ENCODE data around the gene DDX41.
A peak's percentile ranks its signal among the peaks of the same experiment; 100 is the strongest.
"Not testable (repeated sequence)": the region's sequence is repeated elsewhere in the genome, so short reads cannot be mapped to it uniquely, and the experiment has no call there.

Gene DDX41

GRCh38 chr5:177516601-177517568, at the start of gene DDX41:
TSS of gene DDX41 (minus strand) at chr5:177516961. CDS start at chr5:177516945, 16 bp downstream.
- DNase-seq (ENCODE audit: low spot score), result peak; percentile 99

DNA sequence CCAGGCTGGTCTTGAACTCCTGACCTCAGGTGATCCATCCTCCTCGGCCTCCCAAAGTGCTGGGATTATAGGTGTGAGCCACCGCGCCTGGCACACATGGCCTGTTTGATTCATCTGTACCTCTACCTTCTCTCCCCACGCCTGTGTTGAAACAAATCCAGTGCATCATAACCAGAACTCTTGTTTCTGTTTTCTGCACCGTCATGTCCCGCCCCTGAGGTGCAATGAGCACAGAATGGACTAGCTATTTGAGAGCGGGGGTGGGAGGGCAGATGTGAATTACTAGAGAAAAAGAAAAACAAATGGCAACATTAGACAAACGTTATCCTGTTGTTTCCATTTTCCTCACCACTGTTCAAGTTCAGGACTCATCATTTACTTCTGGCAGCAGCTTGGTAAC, 48.3 kb upstream of the DDX41 start:
- DNase-seq (ENCODE audit: low spot score), result no peak

- not testable (repeated sequence) for DNase-seq (ENCODE audit: low spot score)
Observed at GRCh38 chr5:177559446-177559941, 42.7 kb upstream of the DDX41 start.

- no peak for DNase-seq (ENCODE audit: low spot score)
Observed at GRCh38 chr5:177557796-177558195, 41.0 kb upstream of the DDX41 start.

DNA sequence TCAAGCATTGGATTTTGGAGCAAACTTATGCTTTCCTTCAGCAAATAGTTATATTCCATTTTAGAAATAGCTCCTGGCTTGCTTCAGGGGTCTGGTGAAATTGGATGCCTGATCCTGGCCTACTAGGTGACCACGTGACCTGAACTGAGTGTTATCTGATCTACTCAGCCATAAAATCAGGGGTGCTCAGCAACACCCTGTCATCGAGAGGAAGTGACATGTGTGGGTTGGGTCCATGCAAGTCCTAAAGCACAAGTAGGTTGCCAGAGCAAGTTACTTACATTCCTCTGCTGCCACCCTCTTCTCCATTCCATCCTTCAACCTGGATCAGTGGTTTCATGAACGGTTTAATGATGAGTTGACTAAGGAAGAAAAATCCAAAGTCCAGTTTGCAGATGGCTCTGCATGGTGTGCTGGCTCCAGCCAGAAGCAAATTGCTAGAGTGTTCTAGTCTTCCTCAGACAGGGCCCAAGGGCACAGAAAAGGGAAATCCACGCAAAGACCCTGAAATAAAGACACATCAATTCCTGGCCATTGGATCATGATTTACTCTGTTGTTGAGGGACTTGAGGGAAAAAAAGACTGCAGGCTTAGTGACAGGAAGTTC, 40.4 kb upstream of the DDX41 start:
- peak; percentile 39 for DNase-seq (ENCODE audit: low spot score)

GRCh38 chr5:177555665-177556064, 38.9 kb upstream of the DDX41 start:
- DNase-seq (ENCODE audit: low spot score), result no peak

GRCh38 chr5:177555228-177555627, 38.5 kb upstream of the DDX41 start:
- DNase-seq (ENCODE audit: low spot score), result no peak

DNA sequence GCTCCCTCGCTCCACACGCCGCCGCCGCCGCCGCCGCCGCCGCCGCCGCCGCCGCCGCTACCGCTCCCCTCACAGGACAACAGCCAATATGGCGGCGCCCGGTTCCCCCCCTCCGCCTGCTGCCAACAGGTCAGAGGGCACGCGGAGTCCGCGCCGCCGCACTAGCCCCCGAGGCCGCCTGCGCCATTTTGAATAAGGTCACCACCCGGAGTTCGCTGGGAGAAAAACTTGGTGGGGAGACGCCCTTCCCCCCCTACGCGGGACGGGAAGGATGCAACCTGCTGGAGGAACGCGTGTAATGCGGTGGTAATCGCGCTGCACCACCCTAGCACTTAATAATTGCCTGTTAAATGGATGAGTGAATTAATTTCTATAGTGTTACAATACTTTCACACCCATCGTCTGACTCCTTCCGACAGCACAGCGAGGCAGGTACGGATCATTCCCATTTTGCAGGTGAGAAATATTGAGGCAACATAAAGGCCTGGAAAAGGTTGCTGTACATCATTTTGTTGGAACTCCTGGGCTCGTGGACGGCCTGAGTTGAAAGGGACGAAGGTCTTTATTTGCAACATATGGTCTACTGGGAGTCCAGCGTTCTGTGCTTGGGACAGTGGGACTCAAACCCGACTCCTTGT, 37.8 kb upstream of the DDX41 start, which contains the start of gene FAM193B:
FAM193B (minus strand) TSS at position 90 of the 638 bp plus-strand sequence. CDS start 105 bp downstream, outside the sequence.
- DNase-seq (ENCODE audit: low spot score), result peak; percentile 99

- peak; percentile 93 for DNase-seq (ENCODE audit: low spot score)
Observed at GRCh38 chr5:177553671-177554429, 37.1 kb upstream of the DDX41 start.

DNA sequence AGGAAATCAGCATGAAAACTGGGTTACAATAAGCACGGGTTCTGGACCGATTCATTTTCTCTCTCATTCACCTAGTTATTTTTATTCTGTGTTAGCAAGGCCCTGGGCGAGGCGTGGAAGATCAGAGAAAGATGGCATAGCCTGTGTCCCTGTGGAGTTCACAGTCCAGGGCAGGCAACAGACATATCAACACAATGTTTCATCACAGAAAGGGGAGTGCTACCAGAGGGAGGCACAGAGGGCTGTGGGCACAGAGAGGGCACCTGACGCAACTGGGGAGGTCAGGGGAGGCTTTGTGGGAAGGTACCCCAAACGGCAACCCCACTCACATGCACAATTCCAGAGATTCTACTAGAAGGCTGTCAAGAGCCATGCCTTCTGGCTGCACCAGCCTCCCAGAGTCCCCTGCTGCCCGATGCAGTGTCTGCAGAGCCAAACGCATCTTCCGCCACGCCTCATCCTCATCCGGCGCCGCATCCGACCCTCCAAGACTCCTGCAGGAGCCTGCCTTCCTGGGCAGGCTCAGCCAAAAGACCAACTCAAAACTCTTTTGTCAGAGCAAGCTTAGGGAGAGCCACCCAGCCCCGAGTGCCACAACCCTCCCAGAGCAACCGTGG, 36.2 kb upstream of the DDX41 start:
- no peak for DNase-seq (ENCODE audit: low spot score)

GRCh38 chr5:177550122-177550521, 33.4 kb upstream of the DDX41 start:
- no peak for DNase-seq (ENCODE audit: low spot score)

- no peak for DNase-seq (ENCODE audit: low spot score)
Observed at GRCh38 chr5:177548495-177548894, 31.7 kb upstream of the DDX41 start.

- no peak for DNase-seq (ENCODE audit: low spot score)
Observed at GRCh38 chr5:177547736-177548135, 31.0 kb upstream of the DDX41 start.

- DNase-seq (ENCODE audit: low spot score), result no peak
Observed at GRCh38 chr5:177546258-177546741, 29.5 kb upstream of the DDX41 start.

- no peak for DNase-seq (ENCODE audit: low spot score)
Observed at GRCh38 chr5:177545487-177546257, 28.9 kb upstream of the DDX41 start.

DNA sequence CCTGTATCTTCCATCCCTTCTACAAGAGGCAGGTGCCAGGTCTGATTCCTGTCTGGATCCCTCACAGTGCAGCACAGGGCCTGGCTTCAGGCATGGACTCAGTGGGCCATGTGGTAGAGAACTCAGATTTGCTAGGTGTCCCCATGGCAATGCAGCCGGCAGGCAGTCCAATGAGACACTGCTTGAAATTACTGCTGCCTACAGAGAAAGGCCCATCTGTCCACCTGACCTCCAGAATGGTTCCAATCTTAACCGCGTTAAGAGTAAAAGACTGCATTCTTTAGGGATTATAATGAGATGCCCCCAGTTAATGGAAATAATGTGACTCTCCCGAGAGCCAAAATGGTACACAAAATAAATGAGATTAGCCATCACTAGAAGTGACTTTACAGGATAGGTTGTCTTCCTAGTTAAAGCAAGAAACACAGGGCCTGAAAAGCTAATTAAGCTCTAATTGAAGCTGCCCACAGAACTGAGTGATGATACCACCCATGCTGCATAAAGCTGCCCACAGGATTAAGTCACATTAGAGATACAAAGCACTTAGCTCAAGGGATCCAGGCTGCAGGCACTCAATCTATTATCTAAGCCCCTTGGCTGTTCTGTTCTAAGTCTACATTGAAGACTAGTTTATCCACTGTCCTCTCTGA, 26.2 kb upstream of the DDX41 start:
- no peak for DNase-seq (ENCODE audit: low spot score)

DNA sequence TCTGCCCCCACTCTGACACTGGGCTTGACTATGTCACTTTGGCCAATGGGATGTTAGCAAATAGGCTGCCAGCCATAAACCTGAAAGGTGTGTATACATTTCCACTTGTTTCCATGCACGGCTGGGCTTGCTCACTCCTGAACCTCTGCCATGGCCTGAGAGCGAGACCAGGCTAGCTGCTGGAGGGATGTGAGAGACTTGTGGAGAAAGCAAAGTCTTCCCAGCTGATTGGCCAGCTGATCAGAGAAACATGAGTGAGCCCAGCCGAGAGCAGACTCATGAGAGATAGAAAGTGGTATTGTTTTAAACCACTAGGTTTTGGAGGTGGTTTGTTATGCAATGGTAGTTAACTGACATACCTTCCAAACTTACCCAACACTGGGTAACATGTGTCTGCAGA, 23.7 kb upstream of the DDX41 start:
- DNase-seq (ENCODE audit: low spot score), result no peak

GRCh38 chr5:177539411-177539810, 22.6 kb upstream of the DDX41 start:
- DNase-seq (ENCODE audit: low spot score), result no peak

DNA sequence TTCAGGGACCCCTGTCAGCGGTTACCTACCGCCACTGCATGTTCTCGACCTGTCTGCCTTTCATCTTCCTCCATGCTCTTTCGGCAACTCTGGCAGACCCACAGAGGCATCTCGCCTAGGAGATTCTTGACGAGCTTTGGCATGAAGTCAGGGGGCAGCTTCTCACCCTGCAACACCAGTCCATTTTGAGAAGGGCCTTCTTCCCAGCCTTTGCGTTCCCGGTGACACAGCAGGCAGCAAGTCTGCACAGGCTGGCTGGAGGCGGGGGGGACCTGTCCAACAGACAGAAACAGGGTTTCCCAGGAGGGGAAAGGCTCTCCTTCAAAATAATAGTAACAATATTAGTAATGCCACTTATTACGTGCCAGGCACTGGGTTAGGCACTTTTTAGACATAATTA, 22.1 kb upstream of the DDX41 start:
- no peak for DNase-seq (ENCODE audit: low spot score)
